K562 (cell line): ENCODE measurements around the gene RTP3. TPM values are rescaled to one million over a fixed set of nuclear protein-coding genes. Genes with fewer than 3 reads are reported as not detected.
A peak's percentile ranks its signal among the peaks of the same experiment; 100 is the strongest.

Source experiments
- BRCA1 ChIP-seq, 2 experiments: fragments of 450-650 bp in 1 of 2; sonication (generic) in 1 of 2; formaldehyde crosslinking in 1 of 2; IDR thresholded peaks; 2 replicates each; pipeline versions ENCODE4 v1.5.0 to v1.6.1; 2017 to 2020; ENCODE audit warnings: mild to moderate bottlenecking in 1 of 2, missing genetic modification reagents in 1 of 2
- CBFA2T3 ChIP-seq: fragments of 450-650 bp; IDR thresholded peaks from 2 replicates; pipeline ENCODE4 v1.6.1; 2017
- COPS2 ChIP-seq: fragments of 450-650 bp; conservative IDR thresholded peaks from 2 replicates; pipeline ENCODE4 v1.6.1; 2016; ENCODE audit warnings: mild to moderate bottlenecking, moderate library complexity
- CREBBP ChIP-seq: IDR thresholded peaks from one replicate; pipeline ENCODE4 v1.6.1; 2012; ENCODE audit warnings: low read depth, mild to moderate bottlenecking, control low read depth, inconsistent platforms, low read length
- DIDO1 ChIP-seq: fragments of 450-650 bp; IDR thresholded peaks from 2 replicates; pipeline ENCODE4 v1.6.1; 2016; ENCODE audit warnings: low read depth, missing biosample characterization, missing genetic modification characterization
- DPF2 ChIP-seq: fragments of 450-650 bp; IDR thresholded peaks from 2 replicates; pipeline ENCODE4 v1.6.1; 2016
- E2F1 ChIP-seq: sonication (generic); formaldehyde crosslinking; IDR thresholded peaks from 2 replicates; pipeline ENCODE4 v1.8.1; 2023; ENCODE audit warnings: mild to moderate bottlenecking, missing genetic modification reagents, moderate library complexity
- GATAD2B ChIP-seq: fragments of 450-650 bp; IDR thresholded peaks from 2 replicates; pipeline ENCODE4 v1.6.1; 2017; ENCODE audit warnings: mild to moderate bottlenecking, borderline replicate concordance
- GTF2A2 ChIP-seq: IDR thresholded peaks from 2 replicates; pipeline ENCODE4 v1.6.1; 2016; ENCODE audit warnings: mild to moderate bottlenecking, missing genetic modification characterization, missing compliant biosample characterization
- HOMEZ ChIP-seq: fragments of 250-450 bp; sonication (Bioruptor Pico); IDR thresholded peaks from 2 replicates; pipeline ENCODE4 v1.4.0; 2020; ENCODE audit warnings: mild to moderate bottlenecking, moderate library complexity
- ILK ChIP-seq: fragments of 450-650 bp; IDR thresholded peaks from 2 replicates; pipeline ENCODE4 v1.6.1; 2016; ENCODE audit warnings: missing genetic modification characterization, low read depth, mild to moderate bottlenecking, missing compliant biosample characterization, moderate library complexity, borderline replicate concordance
- MAFF ChIP-seq: IDR thresholded peaks from 2 replicates; pipeline ENCODE4 v1.6.1; 2012; ENCODE audit warnings: low read length, improper control_type of control experiment
- NRF1 ChIP-seq, 2 experiments: fragments of 450-650 bp; IDR thresholded peaks in 1 of 2; conservative IDR thresholded peaks in 1 of 2; 2 replicates each; pipeline ENCODE4 v1.6.1; 2014; ENCODE audit warnings: mild to moderate bottlenecking in 2 of 2
- POLR2A ChIP-seq: fragments of 450-650 bp; conservative IDR thresholded peaks from 2 replicates; pipeline ENCODE4 v1.6.1; 2016
- PPARD ChIP-seq: fragments of 250-450 bp; sonication (Bioruptor Pico); IDR thresholded peaks from 2 replicates; pipeline ENCODE4 v1.8.0; 2022; ENCODE audit warnings: inconsistent platforms, mild to moderate bottlenecking, moderate library complexity
- RFX1 ChIP-seq: fragments of 450-650 bp; IDR thresholded peaks from 2 replicates; pipeline ENCODE4 v1.6.1; 2016; ENCODE audit warnings: mild to moderate bottlenecking, moderate library complexity
- SRF ChIP-seq, 2 experiments: fragments of 250-450, 450-650 bp in 1 of 2; sonication (Bioruptor Pico) in 1 of 2; sonication (generic) in 1 of 2; formaldehyde crosslinking; IDR thresholded peaks; 2 replicates each; pipeline versions ENCODE4 v1.5.0 to v1.5.1; 2020 to 2022; ENCODE audit warnings: mild to moderate bottlenecking in 1 of 2, missing genetic modification reagents in 1 of 2
- SRSF3 ChIP-seq: fragments of 200-400 bp; formaldehyde crosslinking; IDR thresholded peaks from 2 replicates; pipeline ENCODE4 v1.6.1; 2016; ENCODE audit warnings: mild to moderate bottlenecking, low read length, moderate library complexity; ENCODE audit not compliant: insufficient read depth
- TCF3 ChIP-seq: sonication (generic); formaldehyde crosslinking; IDR thresholded peaks from 2 replicates; pipeline ENCODE4 v1.4.0; 2020; ENCODE audit warnings: mild to moderate bottlenecking, missing genetic modification reagents
- ZNF143 ChIP-seq: sonication (generic); formaldehyde crosslinking; IDR thresholded peaks from 2 replicates; pipeline ENCODE4 v1.9.0; 2022; ENCODE audit warnings: mild to moderate bottlenecking, missing genetic modification reagents
- ZNF239 ChIP-seq: fragments of 250-450 bp; sonication (Bioruptor Pico); IDR thresholded peaks from 2 replicates; pipeline ENCODE4 v1.4.0; 2020; ENCODE audit warnings: mild to moderate bottlenecking
- ZNF316 ChIP-seq: fragments of 450-650 bp; IDR thresholded peaks from 2 replicates; pipeline ENCODE4 v1.6.1; 2016
- ZNF584 ChIP-seq: fragments of 200-800 bp; sonication (Bioruptor generic); IDR thresholded peaks from 2 replicates; pipeline ENCODE4 v1.6.1; 2016; ENCODE audit warnings: low read depth, mild to moderate bottlenecking, missing genetic modification characterization, missing compliant biosample characterization
- ZNF592 ChIP-seq: fragments of 450-650 bp; IDR thresholded peaks from 2 replicates; pipeline ENCODE4 v1.6.1; 2017; ENCODE audit warnings: antibody characterized with exemption, mild to moderate bottlenecking
- polyA plus RNA-seq, 8 experiments: library from polyadenylated mRNA; depleted of rRNA in 4 of 8; stranded (reverse) in 5 of 8; unstranded in 3 of 8; fragments of >200 nt; fragmentation: Nextera tagmentation in 2 of 8; fragmentation: Illumina TruSeq in 1 of 8; extraction: Ambion mirVana in 2 of 8; extraction: Trizol in 1 of 8; gene quantifications; 2 replicates each; pipeline versions ENCODE4 v1.2.1 to v1.2.3, GENCODE V29; 2011 to 2014; ENCODE audit warnings: inconsistent platforms in 1 of 8, missing spikeins in 1 of 8
- total RNA-seq, 7 experiments: library from RNA; depleted of rRNA in 6 of 7; stranded (reverse); fragments of >200 nt in 6 of 7; fragmentation: Illumina TruSeq in 2 of 7; extraction: Trizol in 2 of 7; gene quantifications; 2 replicates each; pipeline versions ENCODE4 v1.2.1 to v1.2.3, GENCODE V29; 2011 to 2021; ENCODE audit warnings: low replicate concordance in 1 of 7

The RTP3 gene
- total and polyA plus RNA-seq, 9 of the 15 experiments (the other 6 are each of a cell fraction or from before 2014, with no cell fraction given), result not detected

GRCh38 chr3:46508850-46509591 is 11.2 kb downstream of the RTP3 start (continued):
- TF ChIP-seq ZNF592 (peak; percentile 38), DPF2 (peak; percentile 100), ZNF316 (peak; percentile 82), SRSF3 (no peak), SRF (CRISPR knock-in tag; IDR thresholded peaks at IDR 0.05) (peak in 1 of 2 experiments; percentile 90; a peak in 2 of 4 replicates), GATAD2B (peak; percentile 98), POLR2A (no peak), CBFA2T3 (peak; percentile 100), NRF1 (conservative IDR thresholded peaks at IDR 0.05 in 1 of 2, IDR thresholded peaks at IDR 0.05 in 1 of 2) (peak in 1 of 2 experiments; percentile 14; a peak in 1 of 4 replicates), PPARD (CRISPR knock-in tag) (no peak), DIDO1 (tag) (no peak), MAFF (peak; percentile 50; the same call in 1 of the 2 replicates), TCF3 (peak; percentile 97), GTF2A2 (tag) (no peak), COPS2 (no peak), CREBBP (no peak), ZNF143 (CRISPR knock-in tag) (no peak), E2F1 (no peak), ZNF239 (CRISPR knock-in tag) (peak; percentile 65), ILK (tag) (no peak), BRCA1 (IDR thresholded peaks at IDR 0.05) (no peak), BRCA1 (CRISPR knock-in tag; IDR thresholded peaks at IDR 0.05) (no peak), HOMEZ (no peak), RFX1 (peak; percentile 74), ZNF584 (CRISPR knock-in tag) (peak; percentile 96)
